Measurements from ENCODE around the gene TSR1. TPM values are rescaled to one million over a fixed set of nuclear protein-coding genes. Genes with fewer than 3 reads are reported as not detected.

The TSR1 gene
- total RNA-seq, 1 donor from 2014 or later, result 36.4 TPM

DNA sequence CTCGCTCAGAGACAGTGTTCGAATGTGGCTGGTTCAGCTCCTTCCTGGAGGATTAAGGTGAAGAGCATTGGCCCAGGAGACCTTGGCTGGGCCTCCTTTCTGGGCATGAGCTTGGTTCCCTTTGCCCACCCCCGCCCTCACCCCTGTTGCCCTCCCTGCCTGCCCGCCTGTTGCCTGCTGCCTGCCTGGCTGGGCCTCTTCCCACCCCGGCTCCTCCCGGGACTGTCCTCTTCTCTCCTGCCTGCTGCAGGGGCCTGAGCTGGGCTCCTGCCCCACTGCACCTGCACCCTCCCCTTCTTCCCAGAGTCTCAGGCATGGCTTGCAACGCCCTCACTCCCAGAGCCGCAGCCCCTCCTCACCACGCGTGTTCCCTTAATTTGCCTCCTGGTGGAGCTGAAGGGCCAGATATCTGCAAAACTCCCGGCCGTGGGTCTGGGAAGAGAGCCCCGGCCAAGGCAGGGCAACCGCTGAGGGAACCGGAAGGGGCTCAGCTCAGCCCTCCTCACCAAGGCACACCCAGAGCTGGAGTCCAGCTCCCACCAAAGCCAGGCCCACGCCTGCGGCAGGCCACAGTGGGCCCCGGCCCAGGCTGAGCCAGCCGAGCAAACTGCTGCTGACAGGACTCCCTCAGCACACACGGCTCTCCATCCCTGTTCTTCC, 33.4 kb upstream of the TSR1 start:
- no peak for FAIRE-seq

DNA sequence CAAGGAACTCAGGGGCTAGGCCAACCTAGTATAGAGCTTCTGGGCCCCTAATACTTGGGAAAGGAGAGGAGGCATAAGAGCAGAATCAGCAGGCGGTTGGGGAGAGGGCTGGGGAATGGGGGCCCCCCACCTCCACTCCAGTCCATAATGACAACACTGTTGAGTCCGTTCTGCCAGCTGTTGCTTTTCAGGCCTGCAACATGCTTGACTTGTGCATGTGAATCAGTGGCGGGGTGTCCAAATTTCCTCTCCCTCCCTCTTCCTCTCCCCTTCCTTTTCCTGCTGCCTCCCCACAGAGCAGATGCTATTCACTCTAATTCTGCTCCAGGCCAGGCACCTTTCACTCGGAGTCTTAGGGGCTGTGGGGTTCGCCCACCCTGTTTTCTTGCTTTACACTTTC, 32.8 kb upstream of the TSR1 start:
- Histone ChIP-seq H2AFZ (ENCODE audit: low read depth, low read length) (no peak overlapping the region), H3K27ac (ENCODE audit: low read depth, low read length) (no peak overlapping the region), H3K4me2 (ENCODE audit: low read length) (no peak overlapping the region), H3K9ac (ENCODE audit: low read length) (no peak overlapping the region), H3K9me3 (ENCODE audit: insufficient read depth, low read depth, low read length) (no peaks in the 10 kb centered on the region), H3K4me1 (ENCODE audit: insufficient read depth, low read length) (no peaks in the 10 kb centered on the region), H3K4me3 (ENCODE audit: insufficient read depth, low read depth, low read length) (no peak overlapping the region), H4K20me1 (ENCODE audit: insufficient read depth, low read length) (peaks cover 28% of the 10 kb centered on the region), H3K79me2 (ENCODE audit: insufficient read depth, low read length) (no peaks in the 10 kb centered on the region), H3K27me3 (ENCODE audit: insufficient read depth, low read length) (no peaks in the 10 kb centered on the region), H3K36me3 (ENCODE audit: insufficient read depth, low read length) (peaks cover 2% of the 10 kb centered on the region)
- Mint-ChIP-seq H3K27ac (ENCODE audit: unreplicated experiment) (no peak overlapping the region), H3K9me3 (ENCODE audit: unreplicated experiment) (no peaks in the 10 kb centered on the region), H3K27me3 (ENCODE audit: low read depth, unreplicated experiment) (no peaks in the 10 kb centered on the region), H3K4me1 (ENCODE audit: low read depth, unreplicated experiment) (no peaks in the 10 kb centered on the region), H3K36me3 (ENCODE audit: low read depth, unreplicated experiment) (peaks cover 17% of the 10 kb centered on the region), H3K4me3 (ENCODE audit: unreplicated experiment) (no peak overlapping the region)
- DNase-seq (ENCODE audit: low read depth) (no peak), FAIRE-seq (no peak)
- no peak for TF ChIP-seq EZH2 (IDR thresholded peaks at IDR 0.05; ENCODE audit: insufficient read depth, low read length)
- TF ChIP-seq, protein P1, sequence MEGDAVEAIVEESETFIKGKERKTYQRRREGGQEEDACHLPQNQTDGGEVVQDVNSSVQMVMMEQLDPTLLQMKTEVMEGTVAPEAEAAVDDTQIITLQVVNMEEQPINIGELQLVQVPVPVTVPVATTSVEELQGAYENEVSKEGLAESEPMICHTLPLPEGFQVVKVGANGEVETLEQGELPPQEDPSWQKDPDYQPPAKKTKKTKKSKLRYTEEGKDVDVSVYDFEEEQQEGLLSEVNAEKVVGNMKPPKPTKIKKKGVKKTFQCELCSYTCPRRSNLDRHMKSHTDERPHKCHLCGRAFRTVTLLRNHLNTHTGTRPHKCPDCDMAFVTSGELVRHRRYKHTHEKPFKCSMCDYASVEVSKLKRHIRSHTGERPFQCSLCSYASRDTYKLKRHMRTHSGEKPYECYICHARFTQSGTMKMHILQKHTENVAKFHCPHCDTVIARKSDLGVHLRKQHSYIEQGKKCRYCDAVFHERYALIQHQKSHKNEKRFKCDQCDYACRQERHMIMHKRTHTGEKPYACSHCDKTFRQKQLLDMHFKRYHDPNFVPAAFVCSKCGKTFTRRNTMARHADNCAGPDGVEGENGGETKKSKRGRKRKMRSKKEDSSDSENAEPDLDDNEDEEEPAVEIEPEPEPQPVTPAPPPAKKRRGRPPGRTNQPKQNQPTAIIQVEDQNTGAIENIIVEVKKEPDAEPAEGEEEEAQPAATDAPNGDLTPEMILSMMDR (IDR thresholded peaks at IDR 0.05; ENCODE audit: insufficient read depth, low read depth, low read length), result no peak

More for the DNA sequence above, 33.4 kb upstream of the TSR1 start:
- Histone ChIP-seq H3K9ac (ENCODE audit: low read length) (no peak overlapping the region), H3K4me2 (ENCODE audit: low read length) (no peak overlapping the region), H3K36me3 (ENCODE audit: insufficient read depth, low read length) (peaks cover 2% of the 10 kb centered on the region), H3K27ac (ENCODE audit: low read depth, low read length) (no peak overlapping the region), H2AFZ (ENCODE audit: low read depth, low read length) (no peak overlapping the region), H3K9me3 (ENCODE audit: insufficient read depth, low read depth, low read length) (no peaks in the 10 kb centered on the region), H4K20me1 (ENCODE audit: insufficient read depth, low read length) (peaks cover 25% of the 10 kb centered on the region), H3K79me2 (ENCODE audit: insufficient read depth, low read length) (no peaks in the 10 kb centered on the region), H3K4me1 (ENCODE audit: insufficient read depth, low read length) (no peaks in the 10 kb centered on the region), H3K27me3 (ENCODE audit: insufficient read depth, low read length) (no peaks in the 10 kb centered on the region), H3K4me3 (ENCODE audit: insufficient read depth, low read depth, low read length) (no peak overlapping the region)
- Mint-ChIP-seq H3K27ac (ENCODE audit: unreplicated experiment) (peak overlapping the region; percentile 53), H3K9me3 (ENCODE audit: unreplicated experiment) (no peaks in the 10 kb centered on the region), H3K4me1 (ENCODE audit: low read depth, unreplicated experiment) (no peaks in the 10 kb centered on the region), H3K4me3 (ENCODE audit: unreplicated experiment) (no peak overlapping the region), H3K36me3 (ENCODE audit: low read depth, unreplicated experiment) (peaks cover 14% of the 10 kb centered on the region), H3K27me3 (ENCODE audit: low read depth, unreplicated experiment) (no peaks in the 10 kb centered on the region)
- TF ChIP-seq EZH2 (IDR thresholded peaks at IDR 0.05; ENCODE audit: insufficient read depth, low read length), result no peak
- TF ChIP-seq, protein P1 (IDR thresholded peaks at IDR 0.05; ENCODE audit: insufficient read depth, low read depth, low read length), result no peak
- DNase-seq (ENCODE audit: low read depth), result no peak

DNA sequence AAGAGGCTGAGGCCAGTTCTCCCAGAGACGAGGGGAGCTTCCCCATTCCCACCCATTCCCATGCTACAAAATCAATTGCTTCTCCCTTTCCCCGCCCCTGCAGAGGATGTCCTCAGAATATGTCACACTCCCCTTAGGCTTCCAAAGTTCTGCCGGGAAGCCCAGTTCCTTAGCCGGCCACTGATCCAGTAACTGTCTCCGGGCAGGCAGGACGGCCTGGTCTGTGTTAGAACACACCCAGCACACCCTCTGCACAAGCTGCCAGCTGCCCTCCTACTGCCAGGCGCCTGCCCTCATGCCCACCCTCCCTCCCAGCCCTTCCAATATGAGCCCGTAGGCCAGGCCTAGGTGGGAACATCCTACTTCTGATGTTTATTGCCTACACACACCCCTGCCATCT, 32.1 kb upstream of the TSR1 start:
- no peak overlapping the region for H3K4me2 ChIP-seq (ENCODE audit: low read length)
- H2AFZ ChIP-seq (ENCODE audit: low read depth, low read length), result no peak overlapping the region
- Mint-ChIP-seq H3K27me3 (ENCODE audit: low read depth, unreplicated experiment) (no peaks in the 10 kb centered on the region), H3K9me3 (ENCODE audit: unreplicated experiment) (no peaks in the 10 kb centered on the region), H3K27ac (ENCODE audit: unreplicated experiment) (no peak overlapping the region), H3K4me1 (ENCODE audit: low read depth, unreplicated experiment) (no peaks in the 10 kb centered on the region), H3K36me3 (ENCODE audit: low read depth, unreplicated experiment) (peaks cover 15% of the 10 kb centered on the region), H3K4me3 (ENCODE audit: unreplicated experiment) (no peak overlapping the region)
- no peak overlapping the region for H3K9ac ChIP-seq (ENCODE audit: low read length)
- H4K20me1 ChIP-seq (ENCODE audit: insufficient read depth, low read length), result peaks cover 30% of the 10 kb centered on the region
- H3K4me1 ChIP-seq (ENCODE audit: insufficient read depth, low read length), result no peaks in the 10 kb centered on the region
- H3K36me3 ChIP-seq (ENCODE audit: insufficient read depth, low read length), result no peaks in the 10 kb centered on the region
- H3K4me3 ChIP-seq (ENCODE audit: insufficient read depth, low read depth, low read length), result no peak overlapping the region
- H3K79me2 ChIP-seq (ENCODE audit: insufficient read depth, low read length), result no peaks in the 10 kb centered on the region
- no peaks in the 10 kb centered on the region for H3K9me3 ChIP-seq (ENCODE audit: insufficient read depth, low read depth, low read length)
- FAIRE-seq (no peak), DNase-seq (ENCODE audit: low read depth) (no peak)
- no peak overlapping the region for H3K27ac ChIP-seq (ENCODE audit: low read depth, low read length)
- TF ChIP-seq EZH2 (IDR thresholded peaks at IDR 0.05; ENCODE audit: insufficient read depth, low read length), result no peak
- TF ChIP-seq, protein P1 (IDR thresholded peaks at IDR 0.05; ENCODE audit: insufficient read depth, low read depth, low read length), result no peak
- no peaks in the 10 kb centered on the region for H3K27me3 ChIP-seq (ENCODE audit: insufficient read depth, low read length)
